ENCODE measurements around the gene PRRG3. TPM values are rescaled to one million over a fixed set of nuclear protein-coding genes. Genes with fewer than 3 reads are reported as not detected.

PRRG3 gene
- total and polyA plus RNA-seq, 2 of the 4 experiments (the other 2 are of a cell fraction), result not detected

- intact Hi-C loops (cut with micrococcal nuclease) (no loop called here), dilution Hi-C loops (cut with HindIII; ENCODE audit: low sequenced_read_pairs, unreplicated experiment) (no loop called here), in situ Hi-C loops (cut with MboI; ENCODE audit: low sequenced_read_pairs) (no loop called here)
- Histone ChIP-seq H2BK20ac (ENCODE audit: low read depth, low read length) (no peak overlapping the region), H4K91ac (ENCODE audit: insufficient read depth, low read depth, low read length) (no peak overlapping the region), H4K5ac (ENCODE audit: low read depth, low read length) (no peak overlapping the region), H3K4me3 (ENCODE audit: insufficient read depth, low read depth, low read length) (no peak overlapping the region), H2AK5ac (ENCODE audit: low read depth, low read length) (no peak overlapping the region), H3K9me1 (ENCODE audit: insufficient read depth, low read length) (no peaks in the 10 kb centered on the region), H3K36me3 (ENCODE audit: control insufficient read depth, insufficient read depth, low read length) (no peaks in the 10 kb centered on the region), H2AK9ac (replicated peaks; ENCODE audit: low read depth, low read length, poor library complexity) (no peak overlapping the region), H3K56ac (ENCODE audit: extremely low read depth, insufficient read depth, low read length) (no peak overlapping the region), H3K23ac (ENCODE audit: low read depth, low read length) (no peak overlapping the region), H3K27me3 (ENCODE audit: control insufficient read depth, insufficient read depth, low read length) (no peaks in the 10 kb centered on the region; the same call in 1 of the 2 replicates), H3K18ac (ENCODE audit: low read depth, low read length) (no peak overlapping the region), H2BK120ac (ENCODE audit: low read depth, low read length) (no peak overlapping the region), H3K9ac (ENCODE audit: low read depth, low read length) (no peak overlapping the region), H2BK15ac (ENCODE audit: low read depth, low read length) (no peak overlapping the region), H3K4me2 (ENCODE audit: low read depth, low read length) (no peak overlapping the region), H3K79me1 (ENCODE audit: low read depth in 1 of 2, low read length in 2 of 2) (no peaks in the 10 kb centered on the region), H3K14ac (replicated peaks; ENCODE audit: low read depth, low read length) (no peak overlapping the region), H4K8ac (ENCODE audit: low read depth in 2 of 2, low read length in 2 of 2) (no peak overlapping the region), H3K9me3 (ENCODE audit: control insufficient read depth, insufficient read depth, low read length) (no peaks in the 10 kb centered on the region; the same call in 1 of the 2 replicates), H4K20me1 (ENCODE audit: insufficient read depth, low read length) (no peaks in the 10 kb centered on the region), H3K27ac (ENCODE audit: insufficient read depth, low read length) (no peak overlapping the region), H3K4ac (ENCODE audit: low read depth, low read length) (no peak overlapping the region), H2AFZ (replicated peaks; ENCODE audit: low read length, poor library complexity) (no peak overlapping the region), H2BK5ac (ENCODE audit: low read depth, low read length, poor library complexity, severe bottlenecking) (no peak overlapping the region), H3K4me1 (ENCODE audit: control insufficient read depth, insufficient read depth, low read length) (no peaks in the 10 kb centered on the region)
- BruUV-seq (replicated peaks), result no TSS peak
- ChIA-PET CTCF (no interaction called here), POLR2A (ENCODE audit: unreplicated experiment) (no interaction called here)
- no peak for DNase-seq
- no CpG with 5 or more reads among the region's 5 CpGs for WGBS, 2 experiments (ENCODE audit: extremely low coverage in 2 of 2, insufficient read length in 1 of 2)
- TF ChIP-seq SMC3 (IDR thresholded peaks at IDR 0.05; ENCODE audit: low read depth, low read length), result no peak
- no peak for TF ChIP-seq NFE2L2 (IDR thresholded peaks at IDR 0.05; ENCODE audit: low read depth, low read length)
- no peak for TF ChIP-seq MXI1 (IDR thresholded peaks at IDR 0.05; ENCODE audit: borderline replicate concordance, low read depth, low read length)
- TF ChIP-seq RFX5 (IDR thresholded peaks at IDR 0.05; ENCODE audit: low read depth, low read length), result no peak
- no peak for TF ChIP-seq CEBPB (IDR thresholded peaks at IDR 0.05; ENCODE audit: low read depth, low read length)
- no peak for TF ChIP-seq MAZ (IDR thresholded peaks at IDR 0.05; ENCODE audit: borderline replicate concordance, low read depth, low read length)
- TF ChIP-seq USF2 (IDR thresholded peaks at IDR 0.05; ENCODE audit: low read depth, low read length), result no peak
- no peak for TF ChIP-seq RAD21 (IDR thresholded peaks at IDR 0.05; ENCODE audit: low read length)
- TF ChIP-seq POLR2A (IDR thresholded peaks at IDR 0.05; ENCODE audit: low read depth, low read length), result no peak
- no peak for TF ChIP-seq CHD1 (IDR thresholded peaks at IDR 0.05; ENCODE audit: low read depth, low read length)
- no peak for TF ChIP-seq MAFK (IDR thresholded peaks at IDR 0.05; ENCODE audit: low read depth, low read length)
- TF ChIP-seq RCOR1 (IDR thresholded peaks at IDR 0.05; ENCODE audit: insufficient replicate concordance, low read length), result no peak
- no peak for TF ChIP-seq CTCF (conservative IDR thresholded peaks at IDR 0.05; ENCODE audit: low read depth, low read length)
- no peak for ATAC-seq (ENCODE audit: low read depth)
Observed at GRCh38 chrX:151714362-151714761, 19.1 kb downstream of the PRRG3 start.
